Fibroblast of skin of left quadriceps (primary cell): ENCODE measurements around the gene IGF2BP3.
"Not testable (repeated sequence)": the region's sequence is repeated elsewhere in the genome, so short reads cannot be mapped to it uniquely, and the experiment has no call there.

ENCODE experiments used
- DNase-seq, 2 experiments: peaks; one replicate each; pipeline ENCODE4 v3.0.0-alpha.2; 2013; ENCODE audit warnings: low read depth in 2 of 2

Gene IGF2BP3

DNA sequence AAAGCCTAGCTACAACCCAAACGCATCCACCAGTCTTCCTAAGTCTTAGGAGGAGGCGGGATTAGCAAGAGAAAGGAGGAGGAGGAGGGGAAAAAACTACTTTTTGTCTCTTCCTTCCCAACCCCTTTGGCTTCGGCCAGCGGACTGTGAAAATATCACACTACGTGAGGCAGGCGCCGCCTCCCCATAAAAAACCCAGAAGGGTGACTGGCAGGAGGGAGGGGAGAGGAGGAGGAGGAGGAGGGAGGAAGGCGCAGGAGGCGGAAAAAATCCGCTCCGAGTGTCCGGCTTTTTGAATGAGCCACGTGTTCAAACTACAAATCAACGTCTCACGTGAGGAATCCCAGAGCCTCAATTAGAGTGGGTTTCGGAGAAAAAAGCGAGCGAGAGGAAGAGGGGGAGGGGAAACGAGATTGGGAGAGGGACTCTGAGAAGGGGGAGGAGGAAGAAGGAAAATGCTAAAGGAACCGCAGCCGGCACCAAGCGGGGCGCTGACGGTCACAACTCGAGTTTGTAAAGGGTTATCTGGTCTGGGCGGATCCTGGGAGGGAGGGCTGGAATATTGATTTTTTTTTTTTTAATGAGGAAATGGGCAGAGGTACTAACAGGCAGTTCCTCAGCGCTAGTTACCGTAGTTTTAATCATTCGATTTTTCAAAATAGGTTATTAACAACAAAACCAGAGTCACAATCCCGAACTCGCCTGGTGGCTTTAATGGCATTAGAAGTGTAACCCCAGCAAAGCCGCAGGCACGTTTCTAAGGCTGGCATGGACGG is at the start of gene IGF2BP3:
Gene IGF2BP3 (minus strand): TSS at position 162 of the 776 bp plus-strand sequence. CDS start 381 bp downstream, outside the sequence.
- DNase-seq = peak; percentile 96 to 97

DNA sequence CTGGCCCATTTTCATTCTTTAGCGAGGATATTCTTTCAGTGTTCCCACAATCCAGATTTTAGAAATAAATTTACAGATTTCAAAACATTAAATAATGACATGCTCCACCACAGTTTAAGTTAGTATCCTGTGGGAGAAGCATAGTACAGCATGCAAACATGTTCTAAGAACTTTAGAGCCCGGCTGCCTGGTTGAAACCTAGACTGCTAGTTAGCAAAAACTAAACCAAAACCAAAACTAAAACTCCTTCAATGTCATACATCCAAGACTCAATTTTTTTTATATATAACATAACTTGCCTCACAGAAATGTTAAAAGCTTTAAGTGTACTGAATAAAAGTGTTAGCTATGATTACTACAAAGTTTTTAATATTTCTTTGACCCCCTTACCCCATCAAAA is 44.5 kb upstream of the IGF2BP3 start:
- no peak for DNase-seq

DNA sequence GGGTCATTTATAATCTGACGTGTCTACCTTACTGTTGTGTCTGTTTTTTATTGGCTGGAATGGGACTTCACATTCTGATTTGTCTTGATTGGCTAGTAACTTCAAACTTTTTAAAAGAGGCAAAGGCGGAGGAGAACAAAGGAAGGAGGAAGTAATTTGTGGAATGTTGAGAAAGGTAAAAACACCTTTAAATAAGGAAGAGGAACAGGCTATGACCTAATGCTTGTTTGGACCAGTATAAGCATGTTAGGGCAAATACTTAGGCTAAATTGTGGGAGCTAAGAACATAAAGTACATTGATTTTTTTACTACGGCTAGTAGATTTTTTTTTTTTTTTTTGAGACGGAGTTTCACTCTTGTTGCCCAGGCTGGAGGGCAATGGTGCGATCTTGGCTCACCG is 43.5 kb upstream of the IGF2BP3 start:
- DNase-seq = not testable (repeated sequence)

DNA sequence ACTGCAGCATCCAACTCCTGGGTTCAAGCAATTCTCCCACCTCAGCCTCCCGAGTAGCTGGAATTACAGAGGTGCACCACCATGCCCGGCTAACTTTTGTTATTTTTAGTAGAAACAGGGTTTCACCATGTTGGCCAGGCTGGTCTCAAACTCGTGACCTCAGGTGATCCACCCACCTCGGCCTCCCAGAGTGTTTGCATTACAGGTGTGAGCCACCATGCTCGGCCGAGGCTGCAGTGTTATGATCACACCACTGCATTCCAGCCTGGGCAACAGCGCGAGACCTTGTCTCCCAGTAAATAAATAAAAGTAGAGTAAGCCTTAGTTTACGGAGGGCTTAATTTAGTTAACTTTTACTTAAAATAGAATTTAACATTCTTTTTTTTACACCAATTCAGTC is 23.7 kb upstream of the IGF2BP3 start:
- no peak for DNase-seq

DNA sequence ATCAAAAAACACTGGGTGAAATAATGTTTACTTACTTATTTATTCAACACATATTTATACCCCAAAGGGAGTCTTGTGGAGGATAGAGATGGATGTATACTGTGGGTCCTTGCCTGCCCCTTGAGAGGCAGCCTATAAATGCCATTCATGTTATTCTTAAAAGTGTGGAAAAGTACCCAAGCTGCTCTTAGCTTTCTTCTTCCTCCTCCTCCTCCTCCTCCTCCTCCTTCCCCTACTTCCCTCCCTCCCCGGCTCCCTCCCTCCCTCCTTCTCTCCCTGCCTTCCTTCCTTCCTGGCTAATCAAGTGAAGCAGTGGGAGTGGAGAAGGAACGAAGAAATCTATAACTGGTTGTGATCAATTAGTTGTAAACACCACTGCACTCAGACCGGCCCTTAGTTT is 21.2 kb upstream of the IGF2BP3 start:
- no peak for DNase-seq

DNA sequence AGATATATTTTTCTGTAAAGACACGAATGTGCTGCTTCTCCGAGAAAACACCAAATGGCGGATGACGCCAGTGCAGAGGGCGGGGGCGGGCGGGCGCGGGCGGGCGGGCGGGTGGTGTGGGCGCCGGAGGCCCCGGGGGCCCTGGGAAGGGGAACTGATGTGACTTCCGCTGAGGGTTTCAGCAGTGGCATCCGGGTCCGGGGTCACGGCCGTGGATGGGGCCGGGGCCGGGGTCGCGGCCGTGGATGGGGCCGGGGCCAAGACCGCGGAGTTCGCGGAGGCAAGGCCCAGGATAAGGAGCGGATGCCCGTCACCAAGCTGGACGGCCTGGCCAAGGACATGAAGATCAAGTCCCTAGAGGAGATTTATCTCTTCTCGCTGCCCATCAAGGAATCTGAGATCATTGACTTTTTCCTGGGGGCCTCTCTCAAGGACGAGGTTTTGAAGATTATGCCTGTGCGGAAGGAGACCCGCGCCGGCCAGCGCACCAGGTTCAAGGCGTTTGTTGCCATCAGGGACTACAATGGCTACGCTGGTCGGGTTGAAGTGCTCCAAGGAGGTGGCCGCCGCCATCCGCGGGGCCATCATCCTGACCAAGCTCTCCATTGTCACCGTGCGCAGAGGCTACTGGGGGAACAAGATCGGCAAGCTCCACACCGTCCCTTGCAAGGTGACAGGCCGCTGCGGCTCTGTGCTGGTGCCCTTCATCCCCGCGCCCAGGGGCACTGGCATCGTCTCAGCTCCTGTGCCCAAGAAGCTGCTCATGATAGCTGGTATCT is 20.3 kb upstream of the IGF2BP3 start:
- no peak for DNase-seq

DNA sequence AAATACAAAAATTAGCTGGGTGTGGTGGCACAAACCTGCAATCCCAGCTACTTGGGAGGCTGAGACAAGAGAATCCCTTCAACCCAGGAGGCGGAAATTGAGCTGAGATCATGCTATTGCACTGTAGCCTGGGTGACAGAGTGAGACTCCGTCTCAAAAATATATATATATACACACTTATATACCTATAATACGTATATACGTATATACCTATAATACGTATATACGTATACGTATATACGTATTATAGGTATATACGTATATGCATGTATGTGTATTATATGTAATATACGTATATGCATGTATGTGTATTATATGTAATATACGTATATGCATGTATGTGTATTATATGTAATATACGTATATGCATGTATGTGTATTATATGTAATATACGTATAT is 18.4 kb upstream of the IGF2BP3 start:
- not testable (repeated sequence) for DNase-seq

DNA sequence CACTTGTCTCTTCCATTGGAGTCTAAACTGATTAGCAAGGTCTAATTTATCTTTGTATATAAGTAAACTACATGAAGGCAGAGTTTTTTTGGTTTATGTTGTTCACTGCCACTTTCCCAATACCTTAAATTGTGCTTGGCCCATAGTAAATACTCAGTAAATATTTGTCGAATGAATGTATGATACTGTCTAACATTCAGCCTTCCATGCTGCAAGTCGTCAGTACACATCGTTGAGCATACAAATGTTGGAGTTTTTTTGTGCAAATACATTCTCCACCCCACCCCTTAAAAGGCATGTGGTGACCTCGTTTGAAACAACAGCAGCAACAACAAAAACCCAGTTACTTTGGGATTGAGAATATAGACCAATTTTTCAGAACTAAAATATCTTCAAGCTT is 17.4 kb upstream of the IGF2BP3 start:
- DNase-seq = no peak

DNA sequence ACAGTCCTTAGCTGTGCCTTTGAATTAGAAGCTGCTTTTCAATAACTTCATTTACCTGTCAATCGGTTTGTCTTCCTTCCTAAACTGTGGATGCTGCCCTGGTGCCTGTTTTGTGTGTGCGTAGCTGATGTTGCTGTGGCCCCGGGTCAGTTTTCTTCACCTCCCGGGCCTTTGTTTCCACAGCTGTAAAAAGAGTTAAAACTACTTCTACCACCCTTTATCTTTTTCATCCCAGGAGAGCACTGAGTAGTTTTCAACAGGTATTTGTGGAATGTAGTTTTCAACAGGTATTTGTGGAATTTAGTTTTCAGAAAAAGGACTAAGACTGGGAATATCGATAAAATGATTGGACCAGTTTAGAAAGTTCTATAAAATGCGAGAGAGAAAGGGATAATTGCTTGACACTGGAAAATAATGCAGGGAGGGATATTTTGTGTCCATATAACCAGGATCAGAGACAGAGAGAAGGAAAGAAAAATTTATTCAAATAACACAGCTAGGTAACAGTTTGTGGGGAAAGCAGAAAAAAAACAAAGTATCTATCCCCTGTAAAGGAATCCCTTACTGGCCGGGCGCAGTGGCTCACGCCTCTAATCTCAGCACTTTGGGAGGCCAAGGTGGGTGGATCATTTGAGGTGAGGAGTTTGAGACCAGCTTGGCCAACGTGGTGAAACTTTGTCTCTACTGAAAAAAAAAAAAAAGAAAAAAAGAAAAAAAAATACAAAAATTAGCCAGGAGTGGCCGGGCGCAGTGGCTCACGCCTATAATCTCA is 15.9 kb upstream of the IGF2BP3 start:
- no peak for DNase-seq

DNA sequence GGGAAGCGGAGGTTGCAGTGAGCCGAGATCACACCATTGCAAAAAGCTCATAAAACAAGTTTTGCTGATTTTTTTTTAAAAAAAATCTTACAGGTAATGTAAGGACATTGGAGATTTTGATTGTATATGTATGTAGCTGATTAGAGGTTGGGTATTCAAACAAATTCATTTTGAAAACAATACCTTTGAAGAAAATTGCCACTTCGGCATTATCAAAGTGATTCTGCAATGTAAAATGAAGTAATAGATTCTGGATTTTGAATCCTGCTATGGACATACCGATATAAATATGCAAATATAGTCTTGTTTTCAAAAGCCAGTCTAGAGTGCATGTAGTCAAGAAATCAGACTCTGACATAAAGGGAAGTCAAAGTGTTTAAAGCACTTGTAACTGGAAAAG is 12.4 kb upstream of the IGF2BP3 start:
- no peak for DNase-seq

DNA sequence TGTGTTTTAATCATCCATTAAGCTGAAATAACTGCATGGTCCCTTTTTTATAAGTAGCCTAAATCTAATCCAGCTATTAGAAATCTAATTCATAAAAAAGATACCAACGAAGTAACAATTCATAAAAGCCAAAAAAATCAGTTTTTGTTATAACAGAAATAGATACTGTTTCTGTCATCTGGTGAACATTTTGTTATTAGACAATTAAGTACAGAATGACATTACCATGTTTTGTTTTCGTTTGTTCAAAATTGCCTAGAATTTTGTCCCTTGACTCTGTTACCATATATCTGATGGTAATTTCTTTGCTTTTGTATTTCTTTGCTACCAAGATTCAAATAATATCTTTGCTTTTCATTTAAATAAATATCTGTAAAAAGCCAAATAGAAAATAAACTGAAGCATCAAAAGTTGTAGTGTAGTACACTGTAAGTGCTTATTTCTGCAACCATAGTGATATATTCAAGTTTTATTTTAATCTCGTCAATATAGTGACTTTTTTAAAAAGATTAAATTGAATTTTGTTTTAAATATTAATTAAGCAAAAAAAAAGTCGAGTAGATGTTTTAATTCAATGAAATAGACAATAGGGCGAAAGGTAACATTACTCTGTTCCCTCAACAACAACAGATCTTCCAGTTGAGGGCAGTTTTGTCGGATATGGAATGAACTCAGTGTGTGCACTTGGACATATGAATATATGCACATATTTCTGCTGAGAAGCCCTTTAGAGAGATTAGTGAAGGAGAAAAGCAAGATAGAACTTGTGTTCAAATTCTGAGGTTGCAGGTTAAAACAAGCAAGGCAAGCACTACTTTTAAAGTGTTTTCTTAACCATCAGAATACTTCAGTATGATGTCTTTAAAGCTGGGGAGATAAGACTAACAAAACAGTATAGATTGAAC is 7.9 kb upstream of the IGF2BP3 start:
- DNase-seq = no peak

DNA sequence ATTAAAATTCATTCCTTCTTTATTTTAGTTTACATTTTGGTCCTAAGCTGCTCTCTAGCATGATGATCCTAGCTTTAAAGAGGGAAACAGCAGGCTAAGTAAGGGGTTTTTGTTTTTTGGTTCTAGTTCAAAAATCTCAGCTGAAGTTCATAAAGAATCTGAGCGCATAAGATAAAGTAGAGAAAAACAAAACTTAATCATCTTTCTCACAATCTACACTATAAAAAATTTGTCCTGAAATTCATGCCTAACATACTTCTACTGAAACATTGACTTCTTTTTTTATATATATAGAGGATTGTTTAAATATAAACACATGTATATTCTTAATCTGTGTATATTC is 6.8 kb upstream of the IGF2BP3 start:
- no peak for DNase-seq

DNA sequence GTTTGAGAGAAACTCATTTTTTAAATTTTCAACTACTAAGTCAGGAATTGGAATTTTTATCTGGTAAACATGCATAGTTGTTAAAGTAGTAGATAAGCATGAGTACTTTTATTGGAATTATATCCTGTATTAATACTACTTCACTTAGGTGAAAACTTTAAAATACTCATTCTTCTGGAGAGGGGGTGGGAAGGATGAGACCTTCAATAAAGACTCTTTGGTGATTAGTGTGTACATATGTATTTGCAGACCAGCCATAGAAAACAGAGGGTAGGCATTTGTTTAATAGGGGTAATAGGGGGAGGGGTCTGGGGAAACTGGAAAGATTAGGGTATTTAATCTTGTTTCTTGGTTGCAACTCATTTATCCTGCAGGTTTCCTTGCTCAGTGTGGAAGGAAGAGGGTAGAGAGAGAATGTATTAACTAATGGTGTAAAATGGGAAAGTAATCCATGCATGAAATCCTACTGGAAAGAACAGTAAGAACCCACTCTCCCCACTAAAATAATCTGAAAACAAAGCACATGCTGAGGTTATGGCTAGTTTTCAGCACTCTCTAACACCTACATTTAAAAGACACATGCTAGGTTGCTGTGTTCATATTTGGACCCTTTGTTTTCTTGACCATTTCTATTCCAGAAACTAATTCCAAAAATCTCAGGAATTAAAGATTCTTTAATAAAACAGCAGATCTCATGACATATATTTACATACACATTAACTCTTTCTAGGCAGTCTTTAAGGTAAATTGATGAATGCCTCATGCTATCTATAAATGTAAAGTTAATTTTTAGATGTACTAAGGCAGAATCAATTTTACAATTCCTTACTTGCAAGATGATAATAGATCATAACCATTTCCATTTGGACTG is 6.2 kb upstream of the IGF2BP3 start:
- no peak for DNase-seq

DNA sequence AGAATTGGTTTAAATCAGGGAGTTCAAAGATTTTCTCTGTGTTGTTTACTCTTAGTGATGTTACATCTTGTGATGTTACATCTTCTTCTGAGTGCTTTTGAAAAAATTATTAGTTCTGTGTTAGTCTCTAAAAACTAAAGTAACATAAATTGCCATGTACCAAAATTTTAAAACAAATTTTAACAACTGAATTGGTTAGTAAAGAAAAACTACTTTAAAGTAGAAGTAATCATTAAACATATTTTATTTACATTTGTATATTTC is 5.2 kb upstream of the IGF2BP3 start:
- no peak for DNase-seq

DNA sequence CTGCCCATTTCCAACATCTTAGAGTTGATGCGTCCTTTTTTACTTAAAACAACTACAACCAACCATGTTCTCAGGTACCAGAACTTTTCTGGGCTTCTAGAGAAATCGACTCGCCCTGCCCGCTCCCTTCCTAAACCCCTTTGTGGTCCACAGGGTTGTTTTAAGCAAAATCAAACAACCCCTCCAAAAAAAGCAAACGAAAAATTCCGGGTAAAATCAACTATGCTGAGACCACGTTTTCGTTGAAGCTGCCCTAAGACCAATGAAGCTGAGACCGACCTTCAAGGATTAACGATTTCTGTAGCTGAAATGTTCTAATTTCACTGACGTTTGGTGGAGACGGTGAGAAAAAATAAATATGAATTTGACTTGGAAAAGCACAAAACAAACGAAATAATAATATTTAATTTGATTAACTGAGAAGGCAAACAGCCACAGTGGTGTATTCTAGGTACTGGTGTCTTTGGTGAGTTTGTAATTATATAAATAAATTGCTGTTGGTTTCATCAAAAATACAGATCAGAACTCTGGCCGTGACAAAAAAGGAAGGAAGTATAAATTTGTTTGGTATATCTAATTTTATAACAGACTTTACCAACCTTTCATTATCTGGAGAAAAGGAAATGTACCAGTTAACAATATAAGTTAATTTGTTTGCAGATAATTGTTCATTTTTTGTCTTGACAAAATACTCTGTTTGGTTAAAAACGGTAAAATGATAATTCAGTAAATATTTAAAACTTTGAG is 4.7 kb upstream of the IGF2BP3 start:
- DNase-seq = no peak

DNA sequence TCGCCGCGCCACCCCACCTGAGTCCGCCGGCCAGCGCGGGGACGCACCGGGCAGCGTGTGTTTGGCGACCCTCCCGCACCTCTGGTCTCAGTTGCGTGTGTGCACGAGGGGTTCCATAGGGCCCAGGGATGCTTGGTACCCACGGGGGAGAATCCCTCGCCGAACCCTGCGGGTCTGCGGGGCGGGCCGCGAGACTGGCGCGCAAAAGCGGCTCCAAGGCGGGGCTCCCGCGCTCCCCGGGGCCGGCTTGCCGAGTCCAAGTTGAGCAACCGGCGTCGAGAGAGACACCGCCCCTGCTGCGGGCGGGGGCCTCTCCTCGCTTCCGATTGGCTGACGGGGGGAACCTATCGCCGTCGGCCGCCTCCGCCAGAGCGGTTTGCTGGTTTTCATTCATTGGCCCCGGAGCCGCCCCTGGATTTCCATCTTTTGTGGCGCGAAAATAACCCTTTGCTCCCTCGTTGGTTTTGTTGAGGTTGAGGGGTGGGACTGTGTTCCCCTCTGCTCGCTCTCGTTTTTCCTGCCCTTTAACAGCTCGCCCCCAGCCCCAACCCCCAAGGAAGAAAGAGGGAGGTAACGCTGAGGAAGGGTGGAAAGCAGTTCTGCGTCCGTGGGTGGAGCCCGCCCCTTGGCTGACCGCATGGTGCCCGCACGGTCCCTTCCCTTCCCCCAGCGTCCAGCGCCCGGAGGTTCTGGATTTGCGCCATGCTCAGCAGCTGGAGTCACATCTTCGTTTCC is 4.0 kb upstream of the IGF2BP3 start:
- peak; percentile 90 to 92 for DNase-seq

DNA sequence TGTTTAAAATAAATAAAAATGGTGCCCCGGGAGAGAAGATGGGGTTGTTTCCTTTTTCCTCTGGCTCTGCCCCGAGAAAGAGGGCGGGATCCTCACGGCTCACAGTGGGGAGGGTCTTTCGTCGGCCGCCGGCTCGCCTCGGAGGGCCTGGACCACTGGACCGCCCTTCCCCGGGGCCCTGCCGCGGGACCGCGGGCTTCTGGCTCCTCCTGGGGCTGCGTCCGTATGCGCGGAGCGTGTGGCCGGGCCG is 3.5 kb upstream of the IGF2BP3 start:
- DNase-seq = no peak

DNA sequence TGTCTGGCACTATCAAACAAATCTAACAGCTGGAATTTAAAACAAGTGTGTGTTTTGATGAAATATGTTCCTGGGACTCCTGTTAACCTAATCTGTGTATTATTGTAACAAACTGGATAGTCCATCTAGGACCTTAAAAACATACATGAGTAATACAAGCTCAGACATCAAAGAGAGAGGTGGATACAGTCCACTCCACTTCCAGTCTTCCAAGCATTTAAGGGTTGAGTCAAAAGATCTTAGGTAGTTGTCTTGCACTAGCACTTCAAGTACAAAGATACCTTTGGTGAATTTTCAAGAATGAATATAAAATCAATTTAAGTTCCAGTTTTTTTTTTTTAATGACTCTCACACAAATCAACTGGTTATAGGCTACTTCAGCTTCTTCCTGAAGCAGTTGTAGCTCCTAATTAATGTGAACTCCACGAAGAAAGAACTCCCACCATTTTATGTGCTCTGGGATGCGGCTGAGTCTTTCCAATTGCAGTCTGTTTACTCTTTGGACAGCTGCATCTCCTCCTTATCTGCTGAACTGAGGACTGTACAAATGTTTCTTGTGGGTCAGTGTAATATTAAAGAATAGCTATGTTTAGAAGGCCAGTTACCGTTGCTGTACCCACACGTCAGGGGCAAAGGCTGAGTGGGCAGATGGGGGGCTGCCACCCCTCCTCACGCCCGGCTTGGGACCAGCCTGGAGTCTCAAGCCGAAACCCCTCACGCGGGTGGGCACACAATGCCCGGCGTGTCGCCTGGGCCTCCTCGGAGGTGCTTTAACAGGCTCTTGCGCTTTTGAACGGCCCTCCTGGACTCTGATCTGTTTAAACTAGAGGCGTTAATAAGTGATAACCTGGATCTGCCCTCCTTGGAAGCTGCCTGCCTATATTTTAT is 2.9 kb upstream of the IGF2BP3 start:
- no peak for DNase-seq

DNA sequence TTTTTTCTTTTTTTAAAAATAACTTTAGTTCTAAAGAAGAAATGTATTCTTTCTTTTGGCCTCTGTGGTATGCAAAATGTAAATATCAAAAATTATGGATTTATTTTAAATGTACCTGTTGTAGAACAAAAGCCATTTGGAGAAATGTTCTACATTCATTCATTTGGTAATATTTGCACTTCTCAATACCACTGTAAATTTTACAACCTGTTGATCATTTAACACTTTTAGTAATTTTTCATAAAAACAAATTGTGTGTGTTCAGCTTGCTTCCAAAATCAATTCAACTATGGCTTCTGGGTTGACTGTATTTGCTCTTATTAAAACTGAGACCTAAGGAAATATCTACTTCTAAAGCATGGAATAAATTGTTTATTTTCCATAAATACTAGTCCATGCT is 2.3 kb upstream of the IGF2BP3 start:
- DNase-seq = no peak
